H1 (cell line): ENCODE data around the gene C3orf20. TPM values are rescaled to one million over a fixed set of nuclear protein-coding genes. Genes with fewer than 3 reads are reported as not detected.

Experiments used
- GTF2F1 ChIP-seq: IDR thresholded peaks from 2 replicates; pipeline ENCODE4 v1.6.1; 2012; ENCODE audit warnings: low read depth, low read length, improper control_type of control experiment, borderline replicate concordance
- PHF8 ChIP-seq: fragments of 200-600 bp; sonication (generic); conservative IDR thresholded peaks from 2 replicates; pipeline ENCODE4 v1.7.1; 2012; ENCODE audit warnings: low read depth, mild to moderate bottlenecking, inconsistent platforms, low read length, moderate library complexity
- SRF ChIP-seq: IDR thresholded peaks from 2 replicates; pipeline ENCODE4 v1.6.1; 2011; ENCODE audit warnings: mild to moderate bottlenecking, low read depth, low read length, moderate library complexity
- polyA plus RNA-seq, 7 experiments: library from polyadenylated mRNA; depleted of rRNA in 3 of 7; stranded (reverse) in 5 of 7; unstranded in 2 of 7; fragments of >200 nt in 5 of 7; fragments of 200-250 nt in 2 of 7; gene quantifications; 1 replicate in 5 of 7; 2 replicates in 1 of 7; 4 replicates in 1 of 7; pipeline versions ENCODE4 v1.2.1 to v1.2.3, GENCODE V29; 2011 to 2013; ENCODE audit warnings: missing spikeins in 2 of 7, mixed read lengths in 2 of 7
- total RNA-seq: library from RNA; stranded (reverse); fragmentation: NEBNext Ultra II Directional; extraction: Animal tissue kit (Norgen Biotek cat#: 25700); gene quantifications from 2 replicates; pipeline ENCODE4 v1.2.1, GENCODE V29; 2021

C3orf20 gene
- total and polyA plus RNA-seq, 2 of the 8 experiments (the other 6 are each of a cell fraction or from before 2014, with no cell fraction given), result not detected

DNA sequence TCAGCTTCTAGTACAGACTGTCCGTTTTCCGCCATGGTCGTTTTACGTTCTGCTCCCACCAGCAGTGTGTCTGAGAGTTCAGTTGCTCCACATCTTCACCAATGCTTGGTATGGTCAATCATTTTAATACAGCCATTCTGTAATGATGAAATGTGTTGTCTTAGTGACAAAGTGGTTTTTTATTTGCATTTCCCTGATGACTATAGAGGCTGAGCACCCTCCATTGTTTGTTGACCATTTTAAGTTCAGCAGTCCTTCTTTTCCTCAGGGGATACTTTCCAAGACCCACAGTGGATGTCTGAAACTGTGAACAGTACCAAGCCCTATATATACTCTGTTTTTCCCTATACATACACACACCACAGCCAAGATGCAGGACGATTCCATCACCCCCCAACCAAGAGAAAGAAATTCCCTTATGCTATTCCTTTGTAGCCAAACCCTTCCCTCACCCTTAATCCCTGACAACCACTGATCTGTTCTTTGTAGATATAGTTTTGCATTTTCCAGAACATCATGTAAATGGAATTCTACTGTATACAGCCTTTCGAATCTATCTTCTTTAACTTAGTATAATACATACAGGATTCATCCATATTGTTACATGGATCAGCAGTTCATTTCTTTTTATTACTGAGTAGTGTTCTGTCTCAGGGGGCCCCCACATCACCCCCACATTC, 55.9 kb downstream of the C3orf20 start (continued):
- TF ChIP-seq GTF2F1 (no peak), PHF8 (no peak), SRF (no peak)
